ENCODE data around the gene SAMD4A. TPM values are rescaled to one million over a fixed set of nuclear protein-coding genes. Genes with fewer than 3 reads are reported as not detected.

SAMD4A gene
- total RNA-seq, 3 donors from 2014 or later, result 28.5 to 44.6 (median 36.2) TPM

GRCh38 chr14:54577494-54577893, 10.6 kb downstream of the SAMD4A start:
- DNase-seq (ENCODE audit: low spot score in 2 of 2), result no peak
- Histone ChIP-seq H3K27ac (no peak overlapping the region), H3K4me3 (no peak overlapping the region)

GRCh38 chr14:54577977-54578376, 11.0 kb downstream of the SAMD4A start:
- H3K9me3 ChIP-seq, result no peaks in the 10 kb centered on the region
- no peaks in the 10 kb centered on the region for H3K4me1 ChIP-seq
- no peaks in the 10 kb centered on the region for H3K27me3 ChIP-seq
- no peaks in the 10 kb centered on the region for H3K36me3 ChIP-seq
- no peak overlapping the region for H3K27ac ChIP-seq
- H3K4me3 ChIP-seq, result no peak overlapping the region
- DNase-seq (ENCODE audit: low spot score in 2 of 2), result no peak
- intact Hi-C loops (cut with DNase I; ENCODE audit: low total_unique reads), result no loop called here
- TF ChIP-seq CTCF (IDR thresholded peaks at IDR 0.05), result no peak
- no peak for TF ChIP-seq POLR2A (IDR thresholded peaks at IDR 0.05)
- no peak for TF ChIP-seq POLR2AphosphoS5 (IDR thresholded peaks at IDR 0.05)

More at GRCh38 chr14:54577494-54577893, 10.6 kb downstream of the SAMD4A start:
- Histone ChIP-seq H3K27me3 (no peaks in the 10 kb centered on the region), H3K36me3 (no peaks in the 10 kb centered on the region), H3K4me1 (no peaks in the 10 kb centered on the region), H3K9me3 (no peaks in the 10 kb centered on the region)
- TF ChIP-seq POLR2A (IDR thresholded peaks at IDR 0.05) (no peak), CTCF (IDR thresholded peaks at IDR 0.05) (no peak), POLR2AphosphoS5 (IDR thresholded peaks at IDR 0.05) (no peak)
- intact Hi-C loops (cut with DNase I; ENCODE audit: low total_unique reads), result no loop called here

- intact Hi-C loops (cut with DNase I; ENCODE audit: low total_unique reads), result no loop called here
- Histone ChIP-seq H3K4me3 (no peak overlapping the region), H3K36me3 (no peaks in the 10 kb centered on the region), H3K9me3 (no peaks in the 10 kb centered on the region), H3K27ac (no peak overlapping the region), H3K27me3 (no peaks in the 10 kb centered on the region), H3K4me1 (no peaks in the 10 kb centered on the region)
- no peak for DNase-seq (ENCODE audit: low spot score in 2 of 2)
- no peak for TF ChIP-seq POLR2A (IDR thresholded peaks at IDR 0.05)
- TF ChIP-seq POLR2AphosphoS5 (IDR thresholded peaks at IDR 0.05), result no peak
- TF ChIP-seq CTCF (IDR thresholded peaks at IDR 0.05), result no peak
Observed at GRCh38 chr14:54579621-54580020, 12.7 kb downstream of the SAMD4A start.

- no peaks in the 10 kb centered on the region for H3K9me3 ChIP-seq
- no peak overlapping the region for H3K4me3 ChIP-seq
- H3K27me3 ChIP-seq, result no peaks in the 10 kb centered on the region
- intact Hi-C loops (cut with DNase I; ENCODE audit: low total_unique reads), result no loop called here
- TF ChIP-seq CTCF (IDR thresholded peaks at IDR 0.05) (no peak), POLR2A (IDR thresholded peaks at IDR 0.05) (no peak), POLR2AphosphoS5 (IDR thresholded peaks at IDR 0.05) (no peak)
- no peak overlapping the region for H3K27ac ChIP-seq
- H3K36me3 ChIP-seq, result no peaks in the 10 kb centered on the region
- no peak for DNase-seq (ENCODE audit: low spot score in 2 of 2)
- no peaks in the 10 kb centered on the region for H3K4me1 ChIP-seq
Observed at GRCh38 chr14:54580933-54581332, 14.0 kb downstream of the SAMD4A start.

- Histone ChIP-seq H3K36me3 (no peaks in the 10 kb centered on the region), H3K27ac (no peak overlapping the region), H3K4me3 (no peak overlapping the region), H3K4me1 (no peaks in the 10 kb centered on the region), H3K27me3 (no peaks in the 10 kb centered on the region), H3K9me3 (no peaks in the 10 kb centered on the region)
- no peak for DNase-seq (ENCODE audit: low spot score in 2 of 2)
- intact Hi-C loops (cut with DNase I; ENCODE audit: low total_unique reads), result no loop called here
- TF ChIP-seq CTCF (IDR thresholded peaks at IDR 0.05) (no peak), POLR2A (IDR thresholded peaks at IDR 0.05) (no peak), POLR2AphosphoS5 (IDR thresholded peaks at IDR 0.05) (no peak)
Observed at GRCh38 chr14:54582334-54582733, 15.4 kb downstream of the SAMD4A start.
